Mucosa of rectum (tissue), 2 donors: ENCODE results near the gene ADGRL3.

Source experiments
- H3K27ac ChIP-seq, 2 donors: one replicate each; pipeline ENCODE4 v1.7.0; 2013; ENCODE audit warnings: inconsistent platforms in 2 of 2, low read depth in 2 of 2, low read length in 2 of 2
- H3K27me3 ChIP-seq, 2 donors: one replicate each; pipeline ENCODE4 v1.7.0; 2013; ENCODE audit warnings: low read length in 2 of 2; ENCODE audit not compliant: control insufficient read depth in 2 of 2, insufficient read depth in 2 of 2
- H3K36me3 ChIP-seq, 2 donors: one replicate each; pipeline ENCODE4 v1.7.0; 2013; ENCODE audit warnings: low read length in 2 of 2; ENCODE audit not compliant: control insufficient read depth in 2 of 2, insufficient read depth in 2 of 2
- H3K4me1 ChIP-seq, 2 donors: one replicate each; pipeline ENCODE4 v1.7.0; 2013; ENCODE audit warnings: low read length in 2 of 2, mild to moderate bottlenecking in 1 of 2; ENCODE audit not compliant: control insufficient read depth in 2 of 2, insufficient read depth in 2 of 2
- H3K4me3 ChIP-seq, 2 donors: one replicate each; pipeline ENCODE4 v1.7.0; 2013; ENCODE audit warnings: low read length in 2 of 2
- H3K9ac ChIP-seq, 2 donors: one replicate each; pipeline ENCODE4 v1.7.0; 2013; ENCODE audit warnings: low read length in 2 of 2, low read depth in 1 of 2, mild to moderate bottlenecking in 1 of 2
- H3K9me3 ChIP-seq, 2 donors: one replicate each; pipeline ENCODE4 v1.7.0; 2013; ENCODE audit warnings: low read length in 2 of 2; ENCODE audit not compliant: control insufficient read depth in 2 of 2
- donor health status: healthy.
- donor health status: Normal muscosa, but diverticular disease.

Gene ADGRL3

GRCh38 chr4:62087706-62088105, 887.6 kb downstream of the ADGRL3 start:
- Histone ChIP-seq H3K9ac (no peak overlapping the region), H3K9me3 (no peaks in the 10 kb centered on the region), H3K4me3 (no peak overlapping the region), H3K4me1 (no peaks in the 10 kb centered on the region), H3K36me3 (no peaks in the 10 kb centered on the region), H3K27me3 (no peaks in the 10 kb centered on the region), H3K27ac (no peak overlapping the region)

- Histone ChIP-seq H3K36me3 (no peaks in the 10 kb centered on the region), H3K27ac (no peak overlapping the region), H3K9me3 (no peaks in the 10 kb centered on the region), H3K4me1 (no peaks in the 10 kb centered on the region), H3K27me3 (no peaks in the 10 kb centered on the region), H3K4me3 (no peak overlapping the region), H3K9ac (no peak overlapping the region)
Observed at GRCh38 chr4:62093735-62094134, 893.6 kb downstream of the ADGRL3 start.

- H3K4me1 ChIP-seq, result no peaks in the 10 kb centered on the region
- H3K27me3 ChIP-seq, result no peaks in the 10 kb centered on the region
- H3K36me3 ChIP-seq, result no peaks in the 10 kb centered on the region
- H3K27ac ChIP-seq, result no peak overlapping the region
- H3K4me3 ChIP-seq, result no peak overlapping the region
- H3K9ac ChIP-seq, result no peak overlapping the region
- H3K9me3 ChIP-seq, result no peaks in the 10 kb centered on the region
Observed at GRCh38 chr4:62096881-62097280, 896.8 kb downstream of the ADGRL3 start.

- Histone ChIP-seq H3K27ac (no peak overlapping the region), H3K4me1 (no peaks in the 10 kb centered on the region), H3K4me3 (no peak overlapping the region), H3K27me3 (no peaks in the 10 kb centered on the region), H3K9me3 (no peaks in the 10 kb centered on the region), H3K36me3 (no peaks in the 10 kb centered on the region), H3K9ac (no peak overlapping the region)
Observed at GRCh38 chr4:62115216-62115615, 915.1 kb downstream of the ADGRL3 start.

GRCh38 chr4:62117886-62118285, 917.8 kb downstream of the ADGRL3 start:
- no peak overlapping the region for H3K27ac ChIP-seq
- no peaks in the 10 kb centered on the region for H3K4me1 ChIP-seq
- H3K9ac ChIP-seq, result no peak overlapping the region
- no peaks in the 10 kb centered on the region for H3K27me3 ChIP-seq
- no peak overlapping the region for H3K4me3 ChIP-seq
- H3K36me3 ChIP-seq, result no peaks in the 10 kb centered on the region
- H3K9me3 ChIP-seq, result no peaks in the 10 kb centered on the region

GRCh38 chr4:62118558-62118957, 918.4 kb downstream of the ADGRL3 start:
- Histone ChIP-seq H3K27me3 (no peaks in the 10 kb centered on the region), H3K4me3 (no peak overlapping the region), H3K27ac (no peak overlapping the region), H3K36me3 (no peaks in the 10 kb centered on the region), H3K9ac (no peak overlapping the region), H3K4me1 (no peaks in the 10 kb centered on the region), H3K9me3 (no peaks in the 10 kb centered on the region)

- H3K27me3 ChIP-seq, result no peaks in the 10 kb centered on the region
- H3K4me1 ChIP-seq, result no peaks in the 10 kb centered on the region
- no peak overlapping the region for H3K9ac ChIP-seq
- no peaks in the 10 kb centered on the region for H3K9me3 ChIP-seq
- no peak overlapping the region for H3K27ac ChIP-seq
- no peak overlapping the region for H3K4me3 ChIP-seq
- H3K36me3 ChIP-seq, result no peaks in the 10 kb centered on the region
Observed at GRCh38 chr4:62119195-62119594, 919.1 kb downstream of the ADGRL3 start.

- Histone ChIP-seq H3K9ac (no peak overlapping the region), H3K9me3 (no peaks in the 10 kb centered on the region), H3K4me1 (no peaks in the 10 kb centered on the region), H3K27me3 (no peaks in the 10 kb centered on the region), H3K27ac (no peak overlapping the region), H3K4me3 (no peak overlapping the region), H3K36me3 (no peaks in the 10 kb centered on the region)
Observed at GRCh38 chr4:62126064-62126732, 926.1 kb downstream of the ADGRL3 start.
